ENCODE measurements around the gene SUMO3. TPM values are rescaled to one million over a fixed set of nuclear protein-coding genes. Genes with fewer than 3 reads are reported as not detected.

The SUMO3 gene
- total and polyA plus RNA-seq, 2 of the 13 experiments (the other 11 are each of a cell fraction or from before 2014, with no cell fraction given) = 51.4 to 92.4 TPM

DNA sequence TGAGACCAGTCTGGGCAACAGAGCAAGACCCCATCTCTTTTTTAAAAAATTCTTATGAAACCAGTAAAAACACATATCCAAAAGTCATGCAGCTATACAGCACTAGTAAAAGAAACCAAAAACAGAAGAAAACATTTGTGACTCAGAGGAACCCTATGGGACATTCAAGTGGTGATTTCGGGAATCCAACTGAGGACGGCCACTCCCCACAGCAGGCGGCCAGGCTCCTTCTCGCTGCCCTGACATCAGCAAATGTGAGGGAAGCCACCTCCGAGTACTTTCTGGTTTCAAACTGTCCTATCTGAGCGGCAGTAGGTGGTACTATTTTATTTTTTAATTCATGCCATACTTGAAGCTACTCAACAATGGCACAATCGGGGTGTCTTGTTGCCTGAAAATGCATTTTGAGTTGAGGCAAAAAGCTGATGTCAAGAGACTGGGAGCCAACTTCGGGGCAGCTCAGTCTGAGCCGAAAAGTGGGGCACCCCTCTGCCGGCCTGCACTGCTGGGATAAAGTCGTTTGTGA is 3.3 kb downstream of the SUMO3 start:
- TF ChIP-seq, protein P1, sequence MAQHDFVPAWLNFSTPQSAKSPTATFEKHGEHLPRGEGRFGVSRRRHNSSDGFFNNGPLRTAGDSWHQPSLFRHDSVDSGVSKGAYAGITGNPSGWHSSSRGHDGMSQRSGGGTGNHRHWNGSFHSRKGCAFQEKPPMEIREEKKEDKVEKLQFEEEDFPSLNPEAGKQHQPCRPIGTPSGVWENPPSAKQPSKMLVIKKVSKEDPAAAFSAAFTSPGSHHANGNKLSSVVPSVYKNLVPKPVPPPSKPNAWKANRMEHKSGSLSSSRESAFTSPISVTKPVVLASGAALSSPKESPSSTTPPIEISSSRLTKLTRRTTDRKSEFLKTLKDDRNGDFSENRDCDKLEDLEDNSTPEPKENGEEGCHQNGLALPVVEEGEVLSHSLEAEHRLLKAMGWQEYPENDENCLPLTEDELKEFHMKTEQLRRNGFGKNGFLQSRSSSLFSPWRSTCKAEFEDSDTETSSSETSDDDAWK (CRISPR knock-in tag; IDR thresholded peaks at IDR 0.05) = no peak
- TF ChIP-seq ZNF367 (CRISPR knock-in tag; IDR thresholded peaks at IDR 0.05; ENCODE audit: borderline replicate concordance) (no peak), ZNF260 (CRISPR knock-in tag; IDR thresholded peaks at IDR 0.05; ENCODE audit: borderline replicate concordance, low read depth) (no peak), BORCS8-MEF2B (CRISPR knock-in tag; IDR thresholded peaks at IDR 0.05) (no peak), SETDB1 (CRISPR knock-in tag; IDR thresholded peaks at IDR 0.05; ENCODE audit: borderline replicate concordance) (no peak), ZNF33A (CRISPR knock-in tag; IDR thresholded peaks at IDR 0.05; ENCODE audit: borderline replicate concordance) (no peak), RBM39 (IDR thresholded peaks at IDR 0.05; ENCODE audit: low read depth, low read length, poor library complexity, severe bottlenecking) (no peak), YEATS4 (CRISPR knock-in tag; IDR thresholded peaks at IDR 0.05; ENCODE audit: borderline replicate concordance) (no peak)
- no TSS peak for BruUV-seq (replicated peaks)
- peaks cover 34% of the 10 kb centered on the region for H3K4me1 ChIP-seq (ENCODE audit: insufficient read depth, low read length)
- no peak for ATAC-seq
- H3K9ac ChIP-seq (ENCODE audit: insufficient read depth, low read depth, low read length) = no peak overlapping the region
- in situ Hi-C loops (cut with HindIII; ENCODE audit: extremely low pct_ligation_motif_present, low pct_unique_long_range_greater_than_20kb) = no loop called here
- H3K4me3 ChIP-seq (replicated peaks in 1 of 3; ENCODE audit: insufficient read depth in 1 of 3, low read depth in 2 of 3, low read length in 3 of 3) = no peak overlapping the region
- H3K27me3 ChIP-seq (ENCODE audit: control insufficient read depth in 1 of 2, insufficient read depth in 2 of 2, low read length in 2 of 2) = no peaks in the 10 kb centered on the region
- WGBS (ENCODE audit: low lambda C conversion rate) = 90% methylated on average over 11 of the region's 11 CpGs
- peaks cover 16 to 42% of the 10 kb centered on the region in 2 experiments for H3K36me3 ChIP-seq (replicated peaks in 1 of 2; ENCODE audit: control insufficient read depth in 1 of 2, insufficient read depth in 2 of 2, low read length in 2 of 2)
- H3K27ac ChIP-seq (ENCODE audit: extremely low read length, insufficient read depth, low read length) = no peak overlapping the region
- H2AFZ ChIP-seq (ENCODE audit: low read length) = no peak overlapping the region
- intact Hi-C loops (cut with micrococcal nuclease; ENCODE audit: unreplicated experiment) = no loop called here
- H3K4me2 ChIP-seq (ENCODE audit: low read depth, low read length) = no peak overlapping the region
- H3K9me3 ChIP-seq (ENCODE audit: low read length) = no peaks in the 10 kb centered on the region
- ChIA-PET POLR2A (interaction anchor here (2.1 kb wide), 1 partner anchor 13 kb away, joined by 8 read pairs; the partner anchor contains the start of gene UBE2G2), CTCF (ENCODE audit: low intra/inter-chr PET ratio, low total read pairs) (no interaction called here)
- peaks cover 9% of the 10 kb centered on the region; the same call in 1 of the 2 replicates for H4K20me1 ChIP-seq (ENCODE audit: insufficient read depth, low read length)
- no peak for FAIRE-seq
- DNase-seq (ENCODE audit: low spot score) = no peak
- H3K79me2 ChIP-seq (ENCODE audit: insufficient read depth, low read length) = peaks cover 57% of the 10 kb centered on the region
